ENCODE results near the gene RNF181. TPM values are rescaled to one million over a fixed set of nuclear protein-coding genes. Genes with fewer than 3 reads are reported as not detected.

RNF181 gene
- total RNA-seq, 1 donor from 2014 or later = 89.2 TPM

GRCh38 chr2:85577386-85578242, 17.9 kb upstream of the RNF181 start, which contains the start of gene VAMP8:
VAMP8 (plus strand) TSS chr2:85577586; CDS start chr2:85577647, 61 bp downstream.
- intact Hi-C loops (cut with micrococcal nuclease) = no loop called here
- TF ChIP-seq CTCF (IDR thresholded peaks at IDR 0.05; ENCODE audit: borderline replicate concordance) = no peak
- Histone ChIP-seq H3K9me3 (replicated peaks) (no peaks in the 10 kb centered on the region), H3K27me3 (ENCODE audit: low read depth) (no peaks in the 10 kb centered on the region), H3K36me3 (no peaks in the 10 kb centered on the region), H3K4me3 (peak within 1 kb of the TSS; percentile 47), H3K27ac (replicated peaks) (peak within 1 kb of the TSS; percentile 72), H3K4me1 (peaks cover 26% of the 10 kb centered on the region)
- no peak for DNase-seq

- TF ChIP-seq CTCF (IDR thresholded peaks at IDR 0.05; ENCODE audit: borderline replicate concordance) = no peak
- peak overlapping the region; percentile 72 for H3K27ac ChIP-seq (replicated peaks)
- no peaks in the 10 kb centered on the region for H3K9me3 ChIP-seq (replicated peaks)
- H3K27me3 ChIP-seq (ENCODE audit: low read depth) = no peaks in the 10 kb centered on the region
- H3K36me3 ChIP-seq = no peaks in the 10 kb centered on the region
- H3K4me3 ChIP-seq = peak overlapping the region; percentile 47
- H3K4me1 ChIP-seq = peaks cover 31% of the 10 kb centered on the region
- peak; percentile 56 for DNase-seq
- intact Hi-C loops (cut with micrococcal nuclease) = no loop called here
Measured at GRCh38 chr2:85578243-85579180, 17.0 kb upstream of the RNF181 start.

GRCh38 chr2:85579266-85579935, 16.1 kb upstream of the RNF181 start:
- no peaks in the 10 kb centered on the region for H3K9me3 ChIP-seq (replicated peaks)
- no peaks in the 10 kb centered on the region for H3K36me3 ChIP-seq
- H3K27me3 ChIP-seq (ENCODE audit: low read depth) = no peaks in the 10 kb centered on the region
- intact Hi-C loops (cut with micrococcal nuclease) = no loop called here
- no peak for DNase-seq
- peaks cover 40% of the 10 kb centered on the region for H3K4me1 ChIP-seq
- peak overlapping the region; percentile 47 for H3K4me3 ChIP-seq
- H3K27ac ChIP-seq (replicated peaks) = peak overlapping the region; percentile 72
- no peak for TF ChIP-seq CTCF (IDR thresholded peaks at IDR 0.05; ENCODE audit: borderline replicate concordance)

GRCh38 chr2:85580206-85580605, 15.3 kb upstream of the RNF181 start:
- no peak overlapping the region for H3K4me3 ChIP-seq
- no peaks in the 10 kb centered on the region for H3K36me3 ChIP-seq
- intact Hi-C loops (cut with micrococcal nuclease) = no loop called here
- TF ChIP-seq CTCF (IDR thresholded peaks at IDR 0.05; ENCODE audit: borderline replicate concordance) = no peak
- no peak for DNase-seq
- peaks cover 48% of the 10 kb centered on the region for H3K4me1 ChIP-seq
- H3K9me3 ChIP-seq (replicated peaks) = no peaks in the 10 kb centered on the region
- H3K27me3 ChIP-seq (ENCODE audit: low read depth) = no peaks in the 10 kb centered on the region
- H3K27ac ChIP-seq (replicated peaks) = peak overlapping the region; percentile 72

GRCh38 chr2:85582492-85582891, 13.1 kb upstream of the RNF181 start:
- H3K36me3 ChIP-seq = no peaks in the 10 kb centered on the region
- DNase-seq = no peak
- H3K27me3 ChIP-seq (ENCODE audit: low read depth) = no peaks in the 10 kb centered on the region
- H3K9me3 ChIP-seq (replicated peaks) = no peaks in the 10 kb centered on the region
- intact Hi-C loops (cut with micrococcal nuclease) = no loop called here
- H3K4me1 ChIP-seq = peaks cover 70% of the 10 kb centered on the region
- H3K4me3 ChIP-seq = no peak overlapping the region
- no peak for TF ChIP-seq CTCF (IDR thresholded peaks at IDR 0.05; ENCODE audit: borderline replicate concordance)
- H3K27ac ChIP-seq (replicated peaks) = peak overlapping the region; percentile 15
